DMS 273 treated with DMSO at 0.1 percent for 48 hours (cell line): ENCODE results near the gene ZNF304.
"Not testable (repeated sequence)": the region's sequence is repeated elsewhere in the genome, so short reads cannot be mapped to it uniquely, and the experiment has no call there.

Source experiments
- DNase-seq: peaks from one replicate; lab custom pipeline; 2025; lab: John Stamatoyannopoulos, UW

Gene ZNF304

DNA sequence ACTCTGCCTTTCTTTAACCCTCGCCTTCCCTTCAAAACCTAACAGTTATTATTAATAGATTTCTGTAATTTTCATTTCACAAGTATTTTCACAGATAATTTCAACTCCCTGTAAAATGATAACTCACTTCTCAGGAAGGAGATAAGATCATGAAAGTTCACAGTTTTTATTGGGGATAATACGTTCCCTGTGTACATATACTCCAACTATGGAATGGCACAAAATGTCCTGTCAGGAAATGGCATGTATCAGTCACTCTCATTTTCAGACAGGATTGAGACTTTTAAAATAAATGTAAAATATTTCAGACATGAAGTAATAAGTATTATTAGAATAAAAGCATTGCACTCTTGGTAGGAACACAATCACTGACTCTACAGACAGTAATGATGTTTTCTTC lies 11.3 kb downstream of the ZNF304 start:
- no peak for DNase-seq

DNA sequence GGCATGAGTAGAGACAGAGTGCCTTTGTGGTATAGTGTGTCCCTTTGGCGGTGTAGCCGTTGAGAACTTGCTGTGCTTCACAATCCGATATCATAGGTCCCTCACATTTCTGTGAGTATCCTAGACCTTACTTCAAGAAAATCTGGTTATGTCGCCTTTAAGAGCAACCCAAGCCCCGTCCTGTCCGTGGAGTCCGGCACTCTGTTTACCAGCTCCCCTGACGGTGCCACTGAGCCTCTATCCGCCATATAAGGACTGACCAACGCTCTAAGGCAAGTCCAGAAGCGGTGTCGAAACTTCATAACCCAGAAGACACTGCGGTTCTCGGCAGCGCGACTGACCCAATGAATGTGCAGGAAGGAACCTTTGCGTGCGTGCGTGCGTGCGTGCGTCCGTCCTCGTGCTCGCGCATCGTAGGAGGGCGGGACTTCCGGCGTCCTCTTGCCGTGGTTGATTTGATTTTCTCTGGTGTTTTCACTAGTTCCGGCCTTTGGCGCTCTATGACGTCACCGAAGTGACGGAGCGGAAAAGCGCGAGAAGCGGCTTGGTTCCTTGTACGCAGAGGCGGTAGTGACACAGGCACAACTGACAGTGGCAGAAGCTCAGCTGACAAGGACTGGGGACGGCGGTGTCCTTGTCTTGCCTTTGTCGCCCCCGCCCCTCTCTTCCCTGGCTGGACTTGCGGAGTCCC lies 12.1 kb downstream of the ZNF304 start, which contains the start of the genes TRAPPC2B and ZNF547:
TRAPPC2B (plus strand) TSS at position 555 of the 691 bp plus-strand sequence. CDS start 1,283 bp downstream, outside the sequence.
ZNF547 (plus strand) TSS at position 555 of the 691 bp plus-strand sequence. CDS start 5,005 bp downstream, outside the sequence.
- DNase-seq: peak; percentile 97

DNA sequence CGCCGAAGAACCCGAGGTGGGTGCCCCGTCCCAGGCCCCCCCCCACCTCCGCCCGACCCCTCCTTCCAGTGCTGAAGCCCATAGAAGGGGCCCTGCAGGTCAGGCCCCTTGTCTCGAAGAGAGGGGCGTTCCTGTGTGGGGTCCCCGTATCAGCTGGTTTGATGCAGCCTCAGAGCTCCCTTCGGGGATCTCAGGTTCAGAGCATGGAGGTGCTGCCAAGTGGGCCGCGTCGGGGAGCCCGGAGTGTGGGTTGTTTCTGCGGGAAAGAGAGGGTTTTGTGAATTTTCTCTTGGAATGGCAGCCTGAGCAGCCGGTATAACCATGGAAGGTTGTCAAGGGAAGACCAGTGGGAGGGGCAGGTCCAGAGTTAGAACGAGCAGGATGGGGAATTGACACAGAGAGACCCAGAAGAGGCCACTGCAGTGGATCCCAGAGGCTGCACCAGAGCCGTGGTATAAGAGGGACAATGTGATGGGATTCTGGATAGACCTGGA lies 12.7 kb downstream of the ZNF304 start:
- DNase-seq: no peak

DNA sequence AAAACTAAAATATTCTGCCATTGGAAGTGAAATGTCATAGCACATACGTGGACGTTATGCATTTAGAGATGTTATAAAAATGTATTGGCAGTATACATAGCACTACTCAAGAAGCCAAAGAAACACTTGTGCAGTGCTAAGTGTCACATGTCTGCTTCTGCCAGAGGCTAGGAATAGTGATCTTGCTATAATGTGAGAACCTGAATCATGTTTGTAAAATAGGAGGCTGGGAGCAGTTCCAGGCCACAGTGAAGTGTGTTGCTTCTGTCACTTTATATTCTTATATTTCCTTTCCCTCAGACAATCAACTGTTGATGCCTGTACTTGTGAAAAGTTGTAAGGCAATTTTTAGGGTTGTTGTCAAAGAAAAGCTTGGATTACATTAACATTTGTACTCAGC lies 15.7 kb downstream of the ZNF304 start:
- DNase-seq: no peak

DNA sequence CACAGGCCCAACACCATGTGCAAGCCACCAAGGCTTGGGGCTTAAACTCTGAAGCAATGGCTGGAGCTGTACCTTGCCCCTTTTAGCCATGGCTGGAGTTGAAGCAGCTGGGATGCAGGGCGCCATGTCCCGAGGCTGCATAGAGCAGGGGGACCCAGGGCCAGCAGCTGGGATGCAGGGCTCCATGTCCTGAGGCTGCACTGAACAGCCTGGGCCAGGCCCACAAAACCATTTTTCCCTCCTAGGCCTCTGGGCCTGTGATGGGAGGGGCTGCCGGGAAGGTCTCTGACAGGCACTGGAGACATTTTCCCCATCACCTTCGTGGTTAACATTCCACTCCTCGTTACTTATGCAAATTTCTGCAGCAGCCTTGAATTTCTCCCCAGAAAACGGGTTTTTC lies 23.1 kb downstream of the ZNF304 start:
- no peak for DNase-seq

DNA sequence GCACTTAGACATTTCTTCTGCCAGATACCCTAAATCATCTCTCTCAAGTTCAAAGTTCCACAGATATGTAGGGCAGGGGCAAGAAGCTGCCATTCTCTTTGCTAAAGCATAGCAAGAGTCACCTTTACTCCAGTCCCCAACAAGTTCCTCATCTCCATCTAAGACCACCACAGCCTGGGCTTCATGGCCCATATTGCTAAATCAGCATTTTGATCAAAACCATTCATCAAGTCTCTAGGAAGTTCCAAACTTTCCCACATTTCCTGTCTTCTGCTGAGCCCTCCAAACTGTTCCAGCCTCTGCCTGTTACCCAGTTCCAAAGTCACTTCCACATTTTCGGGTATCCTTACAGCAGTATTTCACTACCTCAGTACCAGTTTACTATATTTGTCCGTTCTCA lies 23.6 kb downstream of the ZNF304 start:
- DNase-seq: not testable (repeated sequence)

DNA sequence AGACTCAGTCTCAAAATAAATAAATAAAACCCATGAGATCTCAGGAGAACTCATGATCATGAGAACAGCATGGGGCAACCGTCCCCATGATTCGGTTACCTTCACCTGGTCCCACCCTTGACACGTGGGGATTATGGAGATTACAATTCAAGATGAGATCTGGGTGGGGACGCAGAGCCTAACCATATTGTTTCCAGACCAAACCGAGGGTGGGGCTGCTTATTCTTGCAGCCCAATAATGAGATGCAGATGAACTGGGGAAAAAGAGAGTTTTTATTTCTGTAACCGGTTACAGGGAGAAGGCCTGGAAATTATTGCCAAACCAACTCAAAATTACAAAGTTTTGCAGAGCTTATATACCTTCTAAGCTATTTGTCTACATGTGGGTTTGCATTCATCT lies 25.1 kb downstream of the ZNF304 start:
- DNase-seq: no peak

DNA sequence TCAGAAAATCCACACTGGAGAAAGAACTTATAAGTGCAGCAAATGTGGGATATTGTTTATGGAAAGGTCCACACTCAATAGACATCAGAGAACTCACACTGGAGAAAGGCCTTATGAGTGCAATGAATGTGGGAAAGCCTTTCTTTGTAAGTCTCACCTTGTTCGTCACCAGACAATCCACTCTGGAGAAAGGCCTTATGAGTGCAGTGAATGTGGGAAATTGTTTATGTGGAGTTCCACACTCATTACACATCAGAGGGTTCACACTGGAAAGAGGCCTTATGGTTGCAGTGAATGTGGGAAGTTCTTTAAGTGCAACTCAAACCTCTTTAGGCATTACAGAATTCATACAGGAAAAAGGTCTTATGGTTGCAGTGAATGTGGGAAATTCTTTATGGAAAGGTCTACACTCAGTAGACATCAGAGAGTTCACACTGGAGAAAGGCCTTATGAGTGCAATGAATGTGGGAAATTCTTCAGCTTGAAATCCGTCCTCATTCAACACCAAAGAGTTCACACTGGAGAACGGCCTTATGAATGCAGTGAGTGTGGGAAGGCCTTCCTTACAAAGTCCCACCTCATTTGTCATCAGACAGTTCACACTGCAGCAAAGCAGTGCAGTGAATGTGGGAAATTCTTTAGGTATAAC lies 26.6 kb downstream of the ZNF304 start:
- no peak for DNase-seq

DNA sequence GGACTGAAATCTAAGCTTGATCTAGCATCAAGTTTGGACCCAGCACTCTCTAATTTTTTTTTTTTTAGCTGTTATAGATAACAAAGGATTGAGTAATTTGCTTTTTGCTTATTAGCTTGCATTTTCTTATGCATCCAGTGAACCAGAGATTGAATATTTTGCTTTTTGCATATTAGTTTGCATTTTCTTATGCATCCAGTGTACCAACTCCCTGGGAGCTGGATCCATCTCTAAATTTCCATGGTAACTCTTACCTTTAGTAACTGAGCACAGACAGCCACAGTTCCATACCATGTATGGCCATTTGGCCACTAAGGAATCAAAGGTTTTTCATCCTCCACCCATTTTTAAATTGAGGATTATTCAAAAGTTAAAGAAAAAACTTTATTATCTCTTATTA lies 29.9 kb downstream of the ZNF304 start:
- DNase-seq: no peak

DNA sequence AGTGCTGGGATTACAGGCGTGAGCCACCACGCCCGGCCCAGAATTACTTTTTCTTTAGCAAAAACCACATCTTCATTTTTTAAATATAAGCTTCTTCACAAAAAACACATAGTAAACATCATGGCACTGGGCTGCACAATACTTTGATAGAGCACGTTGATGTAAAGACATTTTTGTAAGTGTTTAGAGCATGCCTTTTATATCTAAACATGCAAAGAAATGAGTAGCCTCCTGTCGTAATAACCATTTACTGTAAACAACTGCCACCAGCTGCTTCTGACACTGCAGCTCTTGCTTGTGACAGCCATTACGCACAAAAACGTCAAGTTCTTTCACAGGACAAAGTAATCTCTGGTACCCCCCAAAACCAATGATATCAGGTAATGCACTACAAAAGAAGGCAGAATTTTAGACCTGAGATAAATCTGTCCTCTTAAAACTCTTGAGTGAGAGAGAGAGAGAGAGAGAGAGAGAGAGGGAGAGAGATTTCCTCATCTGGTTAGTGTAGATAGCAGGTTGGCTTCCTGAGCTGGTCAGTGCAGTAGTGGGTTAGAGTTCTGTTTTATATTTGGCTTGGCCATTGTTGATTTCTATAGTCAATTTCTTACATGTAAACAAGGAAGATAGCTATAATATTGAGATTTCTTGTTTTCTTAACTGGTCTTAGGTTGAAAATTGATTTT lies 31.9 kb downstream of the ZNF304 start:
- DNase-seq: no peak

DNA sequence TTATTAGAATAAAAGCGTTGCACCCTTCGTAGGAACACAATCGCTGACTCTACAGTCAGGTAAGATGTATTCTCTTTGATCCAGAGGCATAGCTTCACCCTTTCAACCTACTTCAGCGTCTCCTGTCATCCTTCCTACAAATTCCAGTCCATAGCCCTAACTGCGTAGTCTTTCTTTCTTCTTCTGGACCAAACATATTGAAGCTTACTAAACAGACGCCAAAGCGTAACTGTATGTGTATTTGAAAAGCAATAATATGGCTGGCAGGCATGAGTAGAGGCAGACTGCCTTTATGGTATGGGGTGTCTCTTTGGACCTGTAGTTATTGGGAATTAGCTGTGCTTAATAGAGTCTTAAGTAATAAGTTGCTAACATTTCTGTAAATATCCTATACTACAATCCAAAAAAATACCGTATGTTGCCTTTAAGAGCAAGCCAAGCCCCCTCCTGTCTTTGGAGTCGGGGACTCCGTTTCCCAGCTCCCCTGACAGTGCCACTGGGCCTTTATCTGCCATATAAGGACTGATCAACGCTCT lies 38.2 kb downstream of the ZNF304 start:
- DNase-seq: no peak

DNA sequence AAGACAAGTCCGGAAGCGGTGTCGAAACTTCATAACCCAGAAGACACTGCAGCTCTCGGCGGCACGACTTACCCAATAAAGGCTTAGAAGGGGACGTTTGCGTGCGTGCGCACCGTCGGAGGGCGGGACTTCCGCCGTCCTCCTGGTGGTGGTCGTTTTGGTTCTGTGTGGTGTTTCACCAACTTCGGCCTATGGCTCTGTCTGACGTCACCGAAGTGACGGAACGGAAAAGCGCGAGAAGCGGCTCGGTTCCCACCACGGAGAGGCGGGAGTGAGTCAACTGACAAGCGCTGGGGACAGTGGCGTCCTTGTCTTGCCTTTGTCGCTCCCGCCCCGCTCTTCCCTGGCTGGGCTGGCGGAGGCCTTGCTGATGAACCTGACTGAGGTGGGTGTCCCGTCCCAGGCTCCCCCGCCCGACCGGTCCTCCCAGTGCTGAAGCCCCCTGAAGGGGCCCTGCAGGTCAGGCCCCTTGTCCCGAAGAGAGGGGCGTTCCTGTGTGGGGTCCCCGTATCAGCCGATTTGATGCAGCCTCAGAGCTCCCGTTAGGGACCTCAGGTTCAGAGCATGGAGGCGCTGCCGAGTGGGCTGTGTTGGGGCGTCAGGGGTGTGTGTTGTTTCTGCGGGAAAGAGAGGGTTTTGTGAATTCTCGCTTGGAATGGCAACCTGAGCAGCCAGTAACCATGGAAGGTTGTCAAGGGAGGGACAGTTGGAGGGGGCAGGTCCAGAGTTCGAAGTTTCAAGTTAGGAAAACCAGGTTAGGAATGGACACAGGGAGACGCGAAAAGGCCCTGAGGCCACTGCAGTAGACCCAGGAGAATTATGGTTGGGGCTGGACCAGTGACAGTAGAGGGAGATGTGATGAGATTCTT lies 38.9 kb downstream of the ZNF304 start, which contains the start of gene ZNF548:
ZNF548 (plus strand) TSS at position 125 of the 869 bp plus-strand sequence; CDS start at position 371, 246 bp downstream.
- DNase-seq: peak; percentile 98

DNA sequence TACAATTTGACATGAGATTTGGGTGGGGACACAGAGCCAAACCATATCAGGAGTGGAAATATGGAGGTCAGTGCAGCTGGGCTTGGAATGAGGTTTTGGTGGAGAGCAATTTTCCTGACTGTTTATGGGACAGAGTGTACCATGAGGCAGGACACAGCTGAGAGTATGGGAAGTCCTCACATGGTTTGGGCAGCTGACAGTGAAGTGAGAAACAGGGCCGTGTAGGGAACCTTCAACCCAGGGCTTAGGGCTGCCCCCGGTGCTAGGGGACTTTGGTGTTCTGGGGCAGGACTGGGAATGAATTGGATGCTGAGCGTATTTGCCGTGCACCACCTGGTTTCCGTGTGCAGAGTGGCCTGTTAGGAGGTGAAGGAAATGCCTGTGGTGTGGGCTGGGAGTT lies 44.6 kb downstream of the ZNF304 start:
- no peak for DNase-seq

DNA sequence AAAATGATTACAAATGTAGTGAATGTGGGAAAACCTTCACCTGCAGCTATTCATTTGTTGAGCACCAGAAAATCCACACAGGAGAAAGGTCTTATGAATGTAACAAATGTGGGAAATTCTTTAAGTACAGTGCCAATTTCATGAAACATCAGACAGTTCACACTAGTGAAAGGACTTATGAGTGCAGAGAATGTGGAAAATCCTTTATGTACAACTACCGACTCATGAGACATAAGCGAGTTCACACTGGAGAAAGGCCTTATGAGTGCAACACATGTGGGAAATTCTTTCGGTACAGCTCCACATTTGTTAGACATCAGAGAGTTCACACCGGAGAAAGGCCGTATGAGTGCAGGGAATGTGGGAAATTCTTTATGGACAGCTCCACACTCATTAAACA lies 47.8 kb downstream of the ZNF304 start:
- no peak for DNase-seq

DNA sequence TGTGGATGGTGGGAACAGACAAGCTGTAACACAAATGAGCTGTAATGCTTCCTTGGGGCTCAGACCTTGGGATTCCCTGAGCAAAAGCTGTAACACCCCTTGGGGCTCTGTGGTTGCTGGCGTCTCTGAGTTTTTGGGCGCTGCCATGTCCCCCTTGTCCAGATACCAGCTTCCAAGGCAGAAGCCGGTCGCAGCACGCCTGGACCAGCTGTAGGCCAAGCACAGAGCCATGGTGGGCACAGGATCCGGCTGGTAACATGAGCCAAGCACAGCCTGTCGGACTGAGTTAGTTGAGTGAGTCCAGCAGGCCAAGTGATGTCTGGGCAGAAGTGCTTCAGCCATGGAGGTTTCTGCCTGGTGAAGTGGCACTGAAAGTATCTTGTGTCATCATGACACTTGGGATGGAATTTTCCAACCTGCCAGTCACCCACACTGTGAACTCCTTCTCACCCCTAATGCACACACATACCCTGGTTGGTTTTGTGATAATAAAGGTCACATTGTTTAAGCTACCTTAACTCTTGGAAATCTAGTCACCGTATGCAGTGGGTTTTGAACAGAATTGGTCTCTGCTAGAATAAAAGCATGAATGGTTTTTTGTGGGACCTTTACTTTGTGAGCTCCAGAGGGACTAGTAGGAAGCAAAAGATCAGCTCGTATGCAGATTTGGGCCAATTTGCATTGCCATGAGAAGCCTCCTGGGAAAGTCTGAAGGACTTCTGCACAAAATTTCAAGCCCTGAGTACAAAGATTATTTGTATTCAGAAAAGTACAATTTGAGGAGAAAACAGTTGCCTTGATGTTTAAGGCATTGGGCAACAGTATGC lies 52.9 kb downstream of the ZNF304 start:
- no peak for DNase-seq

DNA sequence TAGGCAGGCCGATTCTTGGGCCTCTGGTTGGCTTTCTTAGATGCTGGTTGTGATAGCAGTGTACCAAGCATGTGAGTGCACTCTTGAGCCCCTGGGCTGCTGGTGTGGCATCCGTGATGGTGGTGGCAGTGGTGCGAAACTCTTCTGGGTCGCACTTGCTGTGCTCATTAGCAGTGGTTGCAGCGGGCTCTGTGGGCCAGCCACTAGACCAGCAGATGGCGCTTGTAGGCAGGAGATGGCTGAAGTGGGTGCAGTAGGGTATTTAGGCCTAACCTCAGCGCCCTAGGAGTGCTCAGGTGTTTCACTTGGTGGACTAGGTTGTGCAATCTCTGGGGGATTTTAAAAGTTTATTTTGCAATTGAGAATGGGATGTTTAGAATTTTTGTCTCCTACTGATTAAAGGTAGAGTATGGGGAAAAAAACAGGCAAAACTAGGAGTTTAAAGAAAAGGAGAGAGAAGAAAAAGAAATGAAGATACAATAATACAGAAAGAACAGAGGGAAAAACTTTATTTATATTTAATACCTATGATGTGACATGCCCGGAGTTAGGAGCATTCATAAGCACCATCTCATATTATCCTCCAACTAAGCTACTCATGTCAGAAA lies 55.5 kb downstream of the ZNF304 start:
- peak; percentile 20 for DNase-seq
